Measurements from ENCODE around the gene ZBTB44. TPM values are rescaled to one million over a fixed set of nuclear protein-coding genes. Genes with fewer than 3 reads are reported as not detected.

ZBTB44 gene, protein sequence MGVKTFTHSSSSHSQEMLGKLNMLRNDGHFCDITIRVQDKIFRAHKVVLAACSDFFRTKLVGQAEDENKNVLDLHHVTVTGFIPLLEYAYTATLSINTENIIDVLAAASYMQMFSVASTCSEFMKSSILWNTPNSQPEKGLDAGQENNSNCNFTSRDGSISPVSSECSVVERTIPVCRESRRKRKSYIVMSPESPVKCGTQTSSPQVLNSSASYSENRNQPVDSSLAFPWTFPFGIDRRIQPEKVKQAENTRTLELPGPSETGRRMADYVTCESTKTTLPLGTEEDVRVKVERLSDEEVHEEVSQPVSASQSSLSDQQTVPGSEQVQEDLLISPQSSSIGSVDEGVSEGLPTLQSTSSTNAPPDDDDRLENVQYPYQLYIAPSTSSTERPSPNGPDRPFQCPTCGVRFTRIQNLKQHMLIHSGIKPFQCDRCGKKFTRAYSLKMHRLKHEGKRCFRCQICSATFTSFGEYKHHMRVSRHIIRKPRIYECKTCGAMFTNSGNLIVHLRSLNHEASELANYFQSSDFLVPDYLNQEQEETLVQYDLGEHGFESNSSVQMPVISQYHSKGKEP
- 11.2 and 11.8 TPM in 2 replicates for total RNA-seq

GRCh38 chr11:130314750-130315285 is at the start of gene ZBTB44:
Gene ZBTB44 (minus strand): TSS chr11:130314917. CDS start chr11:130261873, 53,044 bp downstream.

Other genes with a start within 250 kb of the ZBTB44 start
- 371 and 437 TPM in 2 replicates for gene APLP2, start 245.0 kb downstream of the ZBTB44 start, total RNA-seq
- gene ST14, start 155.1 kb downstream of the ZBTB44 start, total RNA-seq, result not detected in 2 replicates
- not detected in 2 replicates for gene ADAMTS8, start 113.7 kb upstream of the ZBTB44 start, total RNA-seq
- gene ADAMTS15, start 133.7 kb upstream of the ZBTB44 start, total RNA-seq, result under 0.01 TPM in 1 of 2 replicates, not detected in the other